HepG2 (cell line): ENCODE data around the gene RASL10B. TPM values are rescaled to one million over a fixed set of nuclear protein-coding genes. Genes with fewer than 3 reads are reported as not detected.

Source experiments
- ATAC-seq: fragments of 200-7000 bp; cut with Tn5 transposase; 3 replicates; pipeline ENCODE4 v1.9.1; 2020; ENCODE audit warnings: mild to moderate bottlenecking, moderate library complexity
- BruUV-seq: library from RNA; stranded (reverse); fragments of 400-500 nt; replicated peaks from 2 replicates; lab custom pipeline; 2021; lab: Mats Ljungman, UMichigan
- CTCF ChIA-PET: fragments of 300-600 bp; formaldehyde crosslinking; extraction: SDS; loops from one replicate; lab custom pipeline; 2021; ENCODE audit warnings: low total read pairs, inconsistent platforms, low intra/inter-chr PET ratio; lab: Yijun Ruan, JAX
- POLR2A ChIA-PET: fragments of 350-600 bp; sonication (Branson Sonifier 250); formaldehyde crosslinking; loops from one replicate; lab custom pipeline; 2020; ENCODE audit warnings: antibody characterized with exemption, inconsistent platforms; lab: Yijun Ruan, JAX
- DNase-seq: peaks from one replicate; pipeline ENCODE4 v3.0.0-alpha.2; 2015; ENCODE audit warnings: low spot score
- FAIRE-seq: peaks from 3 replicates; lab custom pipeline; 2011; peaks lifted over from hg19 to GRCh38; lab: Jason Lieb, UNC
- H2AFZ ChIP-seq: one replicate; pipeline ENCODE4 v1.6.1; 2011; ENCODE audit warnings: low read length, inconsistent platforms
- H3K27ac ChIP-seq: fragments of 300-600 bp; 3 replicates; pipeline ENCODE4 v1.8.0; 2011; ENCODE audit warnings: mixed run types, mild to moderate bottlenecking, mixed read lengths, low read length, inconsistent platforms; ENCODE audit not compliant: insufficient read depth; ENCODE audit errors: extremely low read length
- H3K27me3 ChIP-seq, 2 experiments: fragments of 200-600 bp in 1 of 2; 2 replicates in 1 of 2; 3 replicates in 1 of 2; pipeline versions ENCODE4 v1.6.0 to v1.8.0; 2011; ENCODE audit warnings: low read length in 2 of 2, mild to moderate bottlenecking in 2 of 2, moderate library complexity in 2 of 2, inconsistent platforms in 1 of 2; ENCODE audit not compliant: insufficient read depth in 2 of 2, control insufficient read depth in 1 of 2
- H3K36me3 ChIP-seq, 2 experiments: fragments of 200-600 bp in 1 of 2; replicated peaks in 1 of 2; 2 replicates in 1 of 2; 3 replicates in 1 of 2; pipeline versions ENCODE4 v1.5.1 to v1.8.0; 2011; ENCODE audit warnings: low read length in 2 of 2, inconsistent platforms in 1 of 2; ENCODE audit not compliant: insufficient read depth in 2 of 2, control insufficient read depth in 1 of 2
- H3K4me1 ChIP-seq: 2 replicates; pipeline ENCODE4 v1.5.1; 2012; ENCODE audit warnings: low read length, inconsistent platforms; ENCODE audit not compliant: insufficient read depth
- H3K4me2 ChIP-seq: 2 replicates; pipeline ENCODE4 v1.6.0; 2011; ENCODE audit warnings: low read depth, low read length, inconsistent platforms
- H3K4me3 ChIP-seq, 3 experiments: fragments of 200-600 bp in 1 of 3; sonication (generic), shearing (Covaris generic) in 1 of 3; replicated peaks in 1 of 3; 2 replicates each; pipeline ENCODE4 v1.5.1; 2011 to 2016; ENCODE audit warnings: low read length in 3 of 3, inconsistent platforms in 2 of 3, low read depth in 2 of 3, mild to moderate bottlenecking in 2 of 3, control low read depth in 1 of 3, mixed read lengths in 1 of 3; ENCODE audit not compliant: insufficient read depth in 1 of 3
- H3K79me2 ChIP-seq: one replicate; pipeline ENCODE4 v1.6.1; 2011; ENCODE audit warnings: low read length, inconsistent platforms; ENCODE audit not compliant: insufficient read depth
- H3K9ac ChIP-seq: 2 replicates; pipeline ENCODE4 v1.6.0; 2011; ENCODE audit warnings: mild to moderate bottlenecking, low read depth, low read length, inconsistent platforms; ENCODE audit not compliant: insufficient read depth
- H3K9me3 ChIP-seq: 2 replicates; pipeline ENCODE4 v1.5.1; 2012; ENCODE audit warnings: mild to moderate bottlenecking, low read length
- H4K20me1 ChIP-seq: 2 replicates; pipeline ENCODE4 v1.6.0; 2011; ENCODE audit warnings: inconsistent platforms, mild to moderate bottlenecking, low read length, moderate library complexity; ENCODE audit not compliant: insufficient read depth
- ARID4A ChIP-seq: sonication (generic); formaldehyde crosslinking; IDR thresholded peaks from 2 replicates; pipeline ENCODE4 v1.5.0; 2020; ENCODE audit warnings: mild to moderate bottlenecking, missing genetic modification reagents, borderline replicate concordance
- HDAC2 ChIP-seq: sonication (generic); formaldehyde crosslinking; IDR thresholded peaks from 2 replicates; pipeline ENCODE4 v1.4.0; 2020; ENCODE audit warnings: missing genetic modification reagents
- KDM2A ChIP-seq: sonication (generic); formaldehyde crosslinking; IDR thresholded peaks from 2 replicates; pipeline ENCODE4 v1.4.0; 2020; ENCODE audit warnings: low read depth, missing genetic modification reagents, borderline replicate concordance
- KLF11 ChIP-seq: IDR thresholded peaks from 2 replicates; pipeline ENCODE4 v1.6.1; 2016; ENCODE audit warnings: missing compliant biosample characterization
- KLF12 ChIP-seq: sonication (generic); formaldehyde crosslinking; IDR thresholded peaks from 2 replicates; pipeline ENCODE4 v1.4.0; 2020; ENCODE audit warnings: missing genetic modification reagents, borderline replicate concordance
- LRRFIP1 ChIP-seq: sonication (generic); formaldehyde crosslinking; conservative IDR thresholded peaks from 2 replicates; pipeline ENCODE4 v1.4.0; 2020; ENCODE audit warnings: missing genetic modification reagents
- ZFX ChIP-seq: sonication (generic); formaldehyde crosslinking; IDR thresholded peaks from 2 replicates; pipeline ENCODE4 v1.4.0; 2020; ENCODE audit warnings: mild to moderate bottlenecking, low read depth, missing genetic modification reagents, moderate library complexity
- ZNF34 ChIP-seq: sonication (generic); formaldehyde crosslinking; IDR thresholded peaks from 2 replicates; pipeline ENCODE4 v1.4.0; 2020; ENCODE audit warnings: mild to moderate bottlenecking, missing genetic modification reagents, borderline replicate concordance
- ZNF709 ChIP-seq: sonication (generic); formaldehyde crosslinking; IDR thresholded peaks from 2 replicates; pipeline ENCODE4 v1.5.0; 2020; ENCODE audit warnings: mild to moderate bottlenecking, missing genetic modification reagents
- ZSCAN22 ChIP-seq: sonication (generic); formaldehyde crosslinking; IDR thresholded peaks from 2 replicates; pipeline ENCODE4 v1.4.0; 2020; ENCODE audit warnings: mild to moderate bottlenecking, missing genetic modification reagents
- WGBS: methylation state at CpG from one replicate; pipeline ENCODE4 v1.1.6; 2017; ENCODE audit warnings: low lambda C conversion rate; 5-methylcytosine and 5-hydroxymethylcytosine counted together
- in situ Hi-C: cut with HindIII; loops from 2 replicates; pipeline ENCODE4 v1.10.0; 2017; ENCODE audit warnings: low pct_unique_long_range_greater_than_20kb; ENCODE audit not compliant: extremely low pct_ligation_motif_present
- intact Hi-C: fragments of 100-400 bp; cut with micrococcal nuclease; formaldehyde crosslinking; loops from one replicate; pipeline ENCODE4 v1.10.0; 2022; ENCODE audit not compliant: unreplicated experiment
- polyA plus RNA-seq, 8 experiments: library from polyadenylated mRNA; depleted of rRNA in 3 of 8; stranded (reverse) in 7 of 8; unstranded in 1 of 8; fragments of >200 nt; fragmentation: Illumina TruSeq in 4 of 8; extraction: Trizol in 4 of 8; gene quantifications; 2 replicates each; pipeline versions ENCODE4 v1.2.1 to v1.2.3, GENCODE V29; 2011 to 2016; ENCODE audit warnings: low read depth in 4 of 8, missing spikeins in 1 of 8, mixed read lengths in 1 of 8; ENCODE audit not compliant: insufficient read depth in 1 of 8
- total RNA-seq, 5 experiments: library from RNA; depleted of rRNA; stranded (reverse); fragments of >200 nt; fragmentation: Illumina TruSeq; extraction: Trizol; gene quantifications; 2 replicates each; pipeline ENCODE4 v1.2.3, GENCODE V29; 2016; ENCODE audit warnings: low read depth in 1 of 5

Gene RASL10B
- total and polyA plus RNA-seq, 2 of the 13 experiments (the other 11 are each of a cell fraction or from before 2014, with no cell fraction given) = 8.8 to 11.0 TPM

- ATAC-seq = no peak
- H3K4me2 ChIP-seq = no peak overlapping the region
- BruUV-seq = no TSS peak
- no peaks in the 10 kb centered on the region for H3K36me3 ChIP-seq
- in situ Hi-C loops (loop anchor here (10.0 to 25.0 kb wide), 2 partner anchors 188 to 431 kb away; no protein-coding TSS in a partner anchor), intact Hi-C loops (no loop called here)
- POLR2A ChIA-PET = no interaction called here
- no peaks in the 10 kb centered on the region for H3K4me1 ChIP-seq
- WGBS = 47% methylated on average over 5 of the region's 7 CpGs
- H3K9ac ChIP-seq = no peak overlapping the region
- no peak overlapping the region for H3K4me3 ChIP-seq
- H3K9me3 ChIP-seq = no peaks in the 10 kb centered on the region
- no peak overlapping the region for H2AFZ ChIP-seq
- H4K20me1 ChIP-seq = no peaks in the 10 kb centered on the region
- peaks cover 2 to 26% of the 10 kb centered on the region in 2 experiments; a peak in 2 of 5 replicates for H3K27me3 ChIP-seq
- TF ChIP-seq ZNF34 (no peak), KDM2A (peak; percentile 21; the same call in 1 of the 2 replicates), ZSCAN22 (no peak)
- CTCF ChIA-PET = no interaction called here
- no peak overlapping the region for H3K27ac ChIP-seq
- no peak for FAIRE-seq
- H3K79me2 ChIP-seq = no peaks in the 10 kb centered on the region
- no peak for DNase-seq
Measured at GRCh38 chr17:35742896-35743477, 11.5 kb downstream of the RASL10B start.

- H4K20me1 ChIP-seq = no peaks in the 10 kb centered on the region
- no peaks in the 10 kb centered on the region for H3K36me3 ChIP-seq
- no peak for DNase-seq
- no peaks in the 10 kb centered on the region for H3K79me2 ChIP-seq
- no peak overlapping the region for H3K9ac ChIP-seq
- ATAC-seq = 0 out of 3 replicates have a peak, but pooled peaks have one; percentile 8
- no peaks in the 10 kb centered on the region for H3K4me1 ChIP-seq
- peaks cover 2 to 33% of the 10 kb centered on the region in 2 experiments; a peak in 4 of 5 replicates for H3K27me3 ChIP-seq
- ChIA-PET POLR2A (no interaction called here), CTCF (no interaction called here)
- 58% methylated on average over 6 of the region's 7 CpGs for WGBS
- in situ Hi-C loops = loop anchor here (10.0 to 25.0 kb wide), 2 partner anchors 189 to 431 kb away; no protein-coding TSS in a partner anchor
- FAIRE-seq = no peak
- no peaks in the 10 kb centered on the region for H3K9me3 ChIP-seq
- no peak overlapping the region for H2AFZ ChIP-seq
- H3K4me2 ChIP-seq = no peak overlapping the region
- BruUV-seq = no TSS peak
- intact Hi-C loops = no loop called here
- no peak overlapping the region for H3K4me3 ChIP-seq
- no peak overlapping the region for H3K27ac ChIP-seq
- TF ChIP-seq ZNF709 (CRISPR knock-in tag) = no peak
- no peak for TF ChIP-seq KLF11 (CRISPR knock-in tag)
- no peak for TF ChIP-seq LRRFIP1 (CRISPR knock-in tag)
- TF ChIP-seq ZFX (CRISPR knock-in tag) = no peak
- peak; percentile 29; the same call in 1 of the 2 replicates for TF ChIP-seq ARID4A (CRISPR knock-in tag)
- TF ChIP-seq HDAC2 (CRISPR knock-in tag) = 0 out of 2 replicates have a peak, but pooled peaks have one; percentile 40
- 0 out of 2 replicates have a peak, but pooled peaks have one; percentile 32 for TF ChIP-seq KLF12 (CRISPR knock-in tag)
Measured at GRCh38 chr17:35743626-35744328, 12.3 kb downstream of the RASL10B start.
